Activated CD8-positive, alpha-beta T cell treated with anti-CD3 and anti-CD28 coated beads, Interleukin-2, amount 10 ng/mL, durations not matched to agents 7 days and 5 days (primary cell): ENCODE measurements around the gene DLK2. TPM values are rescaled to one million over a fixed set of nuclear protein-coding genes. Genes with fewer than 3 reads are reported as not detected.
"Not testable (repeated sequence)": the region's sequence is repeated elsewhere in the genome, so short reads cannot be mapped to it uniquely, and the experiment has no call there.

Experiments used
- ATAC-seq: fragments of 150-1000 bp; cut with Tn5 transposase; one replicate; pipeline ENCODE4 v1.10.0; 2021; ENCODE audit warnings: moderate library complexity
- CTCF ChIA-PET: fragments of 350-600 bp; sonication (Branson Sonifier 250); formaldehyde crosslinking; loops from one replicate; lab custom pipeline; 2021; ENCODE audit warnings: antibody characterized with exemption; lab: Charles Lee
- POLR2A ChIA-PET: fragments of 350-600 bp; sonication (Branson Sonifier 250); formaldehyde crosslinking; loops from one replicate; lab custom pipeline; 2021; ENCODE audit warnings: antibody characterized with exemption; lab: Charles Lee
- DNase-seq: peaks from one replicate; pipeline ENCODE4 v3.0.0-alpha.2; 2020
- H3K27ac Mint-ChIP-seq: one replicate; pipeline ENCODE4 v1.8.0; 2021; ENCODE audit warnings: mild to moderate bottlenecking, mixed read lengths
- H3K27me3 Mint-ChIP-seq: one replicate; pipeline ENCODE4 v1.8.0; 2021; ENCODE audit warnings: low read depth, mixed read lengths
- H3K36me3 Mint-ChIP-seq: one replicate; pipeline ENCODE4 v1.8.0; 2021; ENCODE audit warnings: low read depth, mixed read lengths
- H3K4me1 Mint-ChIP-seq: one replicate; pipeline ENCODE4 v1.8.0; 2021; ENCODE audit warnings: low read depth, mixed read lengths
- H3K4me3 Mint-ChIP-seq: one replicate; pipeline ENCODE4 v1.8.0; 2021; ENCODE audit warnings: mild to moderate bottlenecking, mixed read lengths
- H3K9me3 Mint-ChIP-seq: one replicate; pipeline ENCODE4 v1.8.0; 2022; ENCODE audit warnings: mixed read lengths; ENCODE audit not compliant: insufficient read depth
- total RNA-seq, 2 experiments: library from RNA; stranded (reverse); gene quantifications; one replicate each; pipeline ENCODE4 v1.2.3, GENCODE V29; 2021

The DLK2 gene
- total RNA-seq, 2 experiments from 2014 or later = not detected

DNA sequence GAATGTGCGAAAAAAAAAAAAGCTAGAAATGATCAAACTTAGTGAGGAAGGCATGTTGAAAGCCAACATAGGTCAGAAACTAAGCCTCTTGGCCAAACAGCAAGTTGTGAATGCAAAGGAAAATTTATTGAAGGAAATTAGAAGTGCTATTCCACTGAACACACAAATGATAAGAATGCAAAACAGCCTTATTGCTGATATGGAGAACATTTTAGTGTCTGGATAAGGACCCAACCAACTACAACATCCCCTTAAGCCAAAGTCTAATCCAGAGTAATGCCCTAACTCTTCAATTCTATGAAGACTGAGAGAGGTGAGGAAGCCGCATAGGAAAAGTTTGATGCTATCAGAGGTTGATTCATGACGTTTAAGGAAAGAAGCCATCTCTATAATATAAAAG lies 33.5 kb downstream of the DLK2 start:
- Mint-ChIP-seq H3K4me3 (no peak overlapping the region), H3K9me3 (no peaks in the 10 kb centered on the region), H3K27ac (no peak overlapping the region), H3K36me3 (no peaks in the 10 kb centered on the region), H3K4me1 (peaks cover under 1% of the 10 kb centered on the region), H3K27me3 (peaks cover 7% of the 10 kb centered on the region)
- no peak for ATAC-seq
- POLR2A ChIA-PET = no interaction called here
- CTCF ChIA-PET = no interaction called here
- no peak for DNase-seq

GRCh38 chr6:43420012-43420709 lies 35.2 kb downstream of the DLK2 start:
- Mint-ChIP-seq H3K36me3 (no peaks in the 10 kb centered on the region), H3K4me1 (no peaks in the 10 kb centered on the region), H3K4me3 (no peak overlapping the region), H3K27ac (no peak overlapping the region), H3K9me3 (no peaks in the 10 kb centered on the region), H3K27me3 (peaks cover 10% of the 10 kb centered on the region)
- DNase-seq (no peak), ATAC-seq (no peak)
- CTCF ChIA-PET = interaction anchor here (1.2 kb wide), 1 partner anchor 60 kb away, joined by 3 read pairs; no protein-coding TSS in a partner anchor
- POLR2A ChIA-PET = interaction anchor here (0.6 kb wide), 1 partner anchor 7 kb away, joined by 4 read pairs; the partner anchor contains the start of gene ABCC10

GRCh38 chr6:43416935-43417334 lies 38.4 kb downstream of the DLK2 start:
- Mint-ChIP-seq H3K4me1 (no peaks in the 10 kb centered on the region), H3K27ac (no peak overlapping the region), H3K27me3 (peaks cover 15% of the 10 kb centered on the region), H3K9me3 (no peaks in the 10 kb centered on the region), H3K36me3 (no peaks in the 10 kb centered on the region), H3K4me3 (no peak overlapping the region)
- ATAC-seq = no peak
- DNase-seq = no peak
- ChIA-PET POLR2A (no interaction called here), CTCF (interaction anchor here (0.8 to 1.4 kb wide), 2 partner anchors 10 to 83 kb away, joined by 3 read pairs; no protein-coding TSS in a partner anchor)

GRCh38 chr6:43415275-43415674 lies 40.1 kb downstream of the DLK2 start:
- H3K4me1 Mint-ChIP-seq, H3K36me3 Mint-ChIP-seq, DNase-seq, H3K4me3 Mint-ChIP-seq, ATAC-seq, H3K27ac Mint-ChIP-seq, H3K9me3 Mint-ChIP-seq, POLR2A ChIA-PET: not testable (repeated sequence)
- H3K27me3 Mint-ChIP-seq = peaks cover 17% of the 10 kb centered on the region
- CTCF ChIA-PET = interaction anchor here (1.5 kb wide), 1 partner anchor 186 kb away, joined by 3 read pairs; the partner anchor contains the start of gene DNPH1

DNA sequence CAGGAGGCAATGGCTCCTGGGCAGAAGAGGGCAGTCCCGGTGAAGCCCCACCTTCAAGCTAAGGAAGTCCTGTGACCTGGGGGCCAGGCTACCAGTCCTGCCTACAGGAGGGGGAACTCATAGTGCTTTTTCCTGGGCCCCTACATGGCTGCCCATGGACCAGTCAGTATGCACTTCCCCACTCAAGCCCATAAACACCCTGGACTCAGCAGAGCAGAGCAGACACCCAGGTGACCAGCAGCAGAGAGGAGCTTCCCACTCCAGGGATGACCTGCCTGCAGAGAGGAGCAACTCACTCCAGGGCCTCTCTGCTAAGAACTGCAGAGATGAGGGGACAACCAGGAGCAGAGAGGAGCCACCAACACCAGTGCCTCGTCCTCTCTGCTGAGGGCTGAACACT lies 42.3 kb downstream of the DLK2 start:
- H3K4me1 Mint-ChIP-seq = no peaks in the 10 kb centered on the region
- no peak overlapping the region for H3K27ac Mint-ChIP-seq
- ATAC-seq (no peak), DNase-seq (no peak)
- H3K9me3 Mint-ChIP-seq = no peaks in the 10 kb centered on the region
- no peaks in the 10 kb centered on the region for H3K36me3 Mint-ChIP-seq
- H3K27me3 Mint-ChIP-seq = peaks cover 14% of the 10 kb centered on the region
- ChIA-PET POLR2A (no interaction called here), CTCF (interaction anchor here (1.0 kb wide), 1 partner anchor 34 kb away, joined by 3 read pairs; no protein-coding TSS in a partner anchor)
- H3K4me3 Mint-ChIP-seq = no peak overlapping the region

DNA sequence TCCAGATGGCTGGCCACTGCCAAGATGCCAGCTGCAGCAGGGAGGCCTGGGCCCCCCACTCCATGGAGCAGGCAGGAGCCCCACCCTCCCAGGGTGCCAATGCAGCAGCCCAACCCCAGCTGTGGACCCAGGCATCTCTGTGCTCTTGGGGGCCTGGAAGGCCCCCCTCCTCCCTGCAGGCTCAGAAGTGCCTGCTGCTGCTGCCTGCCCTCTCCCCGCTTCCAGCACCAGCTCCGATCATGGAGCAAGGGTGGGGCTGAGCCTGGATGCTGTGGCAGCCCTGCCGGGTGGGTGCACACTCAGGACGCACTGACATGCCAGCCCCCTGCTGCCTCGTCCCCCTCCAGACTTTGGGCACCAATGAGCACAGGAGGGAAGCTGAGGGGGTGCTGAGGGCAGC lies 42.8 kb downstream of the DLK2 start:
- POLR2A ChIA-PET = no interaction called here
- H3K36me3 Mint-ChIP-seq = no peaks in the 10 kb centered on the region
- DNase-seq (no peak), ATAC-seq (no peak)
- H3K9me3 Mint-ChIP-seq = no peaks in the 10 kb centered on the region
- H3K4me3 Mint-ChIP-seq = no peak overlapping the region
- no peaks in the 10 kb centered on the region for H3K4me1 Mint-ChIP-seq
- H3K27me3 Mint-ChIP-seq = peaks cover 15% of the 10 kb centered on the region
- CTCF ChIA-PET = no interaction called here
- no peak overlapping the region for H3K27ac Mint-ChIP-seq

DNA sequence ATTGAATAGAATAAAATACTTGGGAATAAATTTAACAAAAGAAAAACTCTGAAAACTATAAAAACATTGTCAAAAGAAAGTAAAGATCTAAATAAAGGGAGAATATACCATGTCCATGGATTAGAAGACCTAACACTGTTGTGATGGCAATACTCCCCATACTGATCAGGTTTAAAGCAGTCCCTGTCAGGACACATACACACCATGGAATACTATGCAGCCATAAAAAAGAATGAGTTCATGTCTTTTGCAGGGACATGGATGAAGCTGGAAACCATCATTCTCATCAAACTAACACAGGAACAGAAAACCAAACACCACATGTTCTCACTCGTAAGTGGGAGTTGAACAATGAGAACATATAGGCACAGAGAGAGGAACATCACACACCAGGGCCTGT lies 44.6 kb downstream of the DLK2 start:
- H3K36me3 Mint-ChIP-seq, H3K4me1 Mint-ChIP-seq, POLR2A ChIA-PET, DNase-seq, H3K4me3 Mint-ChIP-seq, H3K27ac Mint-ChIP-seq, ATAC-seq, H3K9me3 Mint-ChIP-seq: not testable (repeated sequence)
- CTCF ChIA-PET = interaction anchor here (1.6 kb wide), 1 partner anchor 12 kb away, joined by 5 read pairs; no protein-coding TSS in a partner anchor
- H3K27me3 Mint-ChIP-seq = peaks cover 16% of the 10 kb centered on the region

DNA sequence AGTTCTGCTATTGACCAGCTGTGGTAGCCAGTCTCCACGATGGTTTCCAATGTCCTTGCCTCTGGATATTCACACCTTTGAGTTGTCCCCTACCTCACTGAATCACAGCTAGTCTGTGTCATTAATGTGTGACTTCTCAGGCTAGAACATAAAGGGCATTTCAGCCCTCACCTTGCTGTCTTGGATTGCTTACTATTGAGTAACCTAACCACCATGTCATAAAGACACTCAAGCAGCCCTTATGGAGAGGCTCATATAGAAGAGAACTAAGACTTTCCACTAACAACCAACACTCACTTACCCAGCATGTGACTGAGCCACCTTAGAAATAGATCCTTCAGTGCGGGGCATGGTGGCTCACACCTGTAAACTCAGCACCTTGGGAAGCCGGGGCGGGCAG lies 47.1 kb downstream of the DLK2 start:
- H3K4me1 Mint-ChIP-seq = no peaks in the 10 kb centered on the region
- DNase-seq (no peak), ATAC-seq (no peak)
- ChIA-PET POLR2A (no interaction called here), CTCF (no interaction called here)
- H3K27ac Mint-ChIP-seq = no peak overlapping the region
- no peaks in the 10 kb centered on the region for H3K36me3 Mint-ChIP-seq
- peaks cover 25% of the 10 kb centered on the region for H3K27me3 Mint-ChIP-seq
- H3K9me3 Mint-ChIP-seq = no peaks in the 10 kb centered on the region
- no peak overlapping the region for H3K4me3 Mint-ChIP-seq

GRCh38 chr6:43407296-43407695 lies 48.1 kb downstream of the DLK2 start:
- no peaks in the 10 kb centered on the region for H3K4me1 Mint-ChIP-seq
- ChIA-PET CTCF (no interaction called here), POLR2A (no interaction called here)
- ATAC-seq (no peak), DNase-seq (no peak)
- no peaks in the 10 kb centered on the region for H3K36me3 Mint-ChIP-seq
- no peak overlapping the region for H3K27ac Mint-ChIP-seq
- H3K9me3 Mint-ChIP-seq = no peaks in the 10 kb centered on the region
- no peak overlapping the region for H3K4me3 Mint-ChIP-seq
- H3K27me3 Mint-ChIP-seq = peaks cover 31% of the 10 kb centered on the region

DNA sequence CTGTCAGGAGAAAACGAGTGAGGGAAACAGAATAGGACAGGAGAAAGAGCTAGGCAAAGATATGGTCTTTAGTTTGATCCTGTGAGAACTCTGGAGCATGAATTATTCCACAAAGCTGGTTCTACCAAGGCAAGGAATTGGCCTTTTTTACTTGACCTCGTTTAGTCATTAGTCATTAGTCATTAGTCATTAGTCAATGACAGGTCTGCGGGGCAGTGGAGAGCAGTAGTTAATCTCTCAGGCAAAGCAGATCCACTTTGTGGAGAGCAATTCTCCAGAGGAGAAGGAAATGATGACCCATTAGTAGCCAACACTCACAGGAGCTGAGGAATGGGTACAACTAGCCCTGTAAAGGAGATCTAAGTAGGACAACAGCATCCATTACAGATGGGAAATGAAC lies 50.0 kb downstream of the DLK2 start:
- no peak overlapping the region for H3K27ac Mint-ChIP-seq
- H3K27me3 Mint-ChIP-seq = peaks cover 32% of the 10 kb centered on the region
- H3K4me3 Mint-ChIP-seq = no peak overlapping the region
- no peaks in the 10 kb centered on the region for H3K9me3 Mint-ChIP-seq
- H3K36me3 Mint-ChIP-seq = no peaks in the 10 kb centered on the region
- ATAC-seq (no peak), DNase-seq (no peak)
- no peaks in the 10 kb centered on the region for H3K4me1 Mint-ChIP-seq
- ChIA-PET CTCF (no interaction called here), POLR2A (interaction anchor here (0.5 kb wide), 1 partner anchor 56 kb away, joined by 3 read pairs; no protein-coding TSS in a partner anchor)

DNA sequence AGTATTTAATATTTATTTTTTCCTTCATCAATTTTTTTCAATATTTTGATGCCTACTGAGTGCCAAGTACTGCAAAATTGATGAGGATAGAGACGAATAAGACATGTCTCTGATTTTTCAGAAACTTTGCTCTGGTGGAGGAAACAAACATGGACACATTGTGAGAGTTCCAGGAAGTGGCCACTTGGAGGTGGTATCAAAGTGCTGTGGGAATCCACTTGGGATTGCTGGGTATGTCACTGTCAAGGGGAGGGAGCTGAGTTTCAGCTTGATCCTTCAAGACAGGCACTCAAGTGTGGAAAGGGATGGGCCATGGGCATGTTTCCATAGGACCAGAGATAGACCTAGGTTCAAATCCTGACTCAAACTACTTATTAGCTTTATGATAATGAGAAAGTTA lies 52.5 kb downstream of the DLK2 start:
- Mint-ChIP-seq H3K4me3 (no peak overlapping the region), H3K9me3 (no peaks in the 10 kb centered on the region), H3K27me3 (peaks cover 44% of the 10 kb centered on the region), H3K27ac (no peak overlapping the region), H3K36me3 (no peaks in the 10 kb centered on the region), H3K4me1 (peaks cover 1% of the 10 kb centered on the region)
- ATAC-seq = no peak
- DNase-seq = no peak
- ChIA-PET POLR2A (no interaction called here), CTCF (interaction anchor here (1.0 kb wide), 1 partner anchor 44 kb away, joined by 3 read pairs; no protein-coding TSS in a partner anchor)

- ChIA-PET POLR2A (no interaction called here), CTCF (interaction anchor here (1.0 to 1.5 kb wide), 3 partner anchors 25 to 105 kb away, joined by 3 read pairs; partner anchors contain the start of gene ABCC10)
- ATAC-seq (no peak), DNase-seq (no peak)
- H3K36me3 Mint-ChIP-seq = no peaks in the 10 kb centered on the region
- no peak overlapping the region for H3K27ac Mint-ChIP-seq
- no peaks in the 10 kb centered on the region for H3K9me3 Mint-ChIP-seq
- peaks cover 3% of the 10 kb centered on the region for H3K4me1 Mint-ChIP-seq
- H3K4me3 Mint-ChIP-seq = no peak overlapping the region
- peaks cover 41% of the 10 kb centered on the region for H3K27me3 Mint-ChIP-seq
Measured at GRCh38 chr6:43401730-43402129, 53.6 kb downstream of the DLK2 start.
